HG03575 (cell line): ENCODE data around the gene NFIX.
"Not testable (repeated sequence)": the region's sequence is repeated elsewhere in the genome, so short reads cannot be mapped to it uniquely, and the experiment has no call there.

Experiments
- ATAC-seq: cut with Tn5 transposase; IDR thresholded peaks from one replicate; pipeline ENCODE4 v1.9.1; 2021; ENCODE audit not compliant: unreplicated experiment, insufficient number of reproducible peaks, low FRiP score; ENCODE audit errors: extremely low read depth

Gene NFIX

DNA sequence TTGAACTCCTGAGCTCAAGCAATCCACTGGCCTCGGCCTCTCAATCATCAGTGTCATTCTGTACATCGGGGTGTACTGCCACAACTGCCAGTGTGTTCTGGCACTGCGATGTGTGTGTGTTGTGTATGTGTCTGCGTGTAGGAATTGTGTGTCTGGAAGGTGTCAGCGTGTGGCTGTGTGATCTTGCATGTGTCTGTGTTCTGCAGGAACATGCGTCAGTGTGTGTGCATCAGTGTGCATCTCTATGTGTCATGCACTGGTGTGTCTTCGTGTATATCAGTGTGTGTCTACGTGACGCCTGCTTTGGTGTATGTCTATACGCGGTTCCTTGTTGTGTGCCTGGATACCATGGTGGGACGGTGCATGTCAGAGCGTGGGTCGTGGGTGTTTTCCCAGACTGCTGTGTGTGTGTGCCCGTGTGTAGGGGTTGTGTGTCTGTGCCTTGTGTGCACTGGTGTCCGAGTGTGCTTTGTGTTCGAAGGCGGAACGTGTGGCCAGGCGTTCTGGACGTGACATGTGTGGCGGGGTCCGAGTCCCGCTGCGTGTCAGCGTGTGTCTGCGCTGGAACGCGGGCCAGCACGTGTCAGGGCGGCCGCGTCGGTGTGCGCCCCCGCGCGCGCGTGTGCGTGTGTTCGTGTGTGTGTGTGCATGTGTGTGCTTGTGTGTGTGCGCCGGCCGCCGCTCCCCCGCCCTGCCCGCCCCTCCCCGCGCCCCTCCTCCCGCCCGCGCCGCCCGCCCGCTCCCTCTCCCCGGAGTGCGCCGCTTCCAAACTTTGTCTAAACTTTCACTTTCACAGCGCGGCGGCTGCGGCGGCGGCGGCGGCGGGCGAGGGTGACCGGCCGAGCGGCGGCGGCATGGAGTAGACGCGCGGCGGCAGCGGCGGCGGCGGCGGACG, at the start of gene NFIX:
TSS of gene NFIX (plus strand) at position 775 of the 895 bp plus-strand sequence. CDS start 363 bp downstream, outside the sequence.
- no peak for ATAC-seq

DNA sequence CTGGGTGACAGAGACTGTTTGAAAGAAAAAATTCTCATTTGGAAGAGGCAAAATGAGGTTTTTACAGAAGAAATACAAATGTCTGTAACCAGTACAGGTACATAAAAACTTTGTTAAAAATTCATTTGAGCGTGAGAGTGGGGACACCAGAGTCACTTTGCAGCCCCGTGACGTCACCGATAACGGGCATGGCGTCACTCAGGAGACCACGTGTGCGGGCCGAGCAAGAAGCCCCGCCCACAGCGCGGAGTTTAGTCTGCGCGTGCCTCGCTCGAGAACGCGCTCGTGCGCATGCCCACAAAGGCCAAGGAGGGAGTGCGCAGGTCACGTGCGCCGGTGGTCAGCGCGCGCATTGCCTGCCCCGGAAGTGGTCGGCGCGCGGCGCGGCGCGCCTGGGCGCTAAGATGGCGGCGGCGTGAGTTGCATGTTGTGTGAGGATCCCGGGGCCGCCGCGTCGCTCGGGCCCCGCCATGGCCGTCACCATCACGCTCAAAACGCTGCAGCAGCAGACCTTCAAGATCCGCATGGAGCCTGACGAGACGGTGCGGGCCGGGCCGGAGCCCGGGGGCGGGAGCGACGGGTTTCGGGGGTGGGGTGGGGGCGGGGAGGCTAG, 49.7 kb upstream of the NFIX start, which contains the start of gene RAD23A:
TSS of gene RAD23A (plus strand) at position 384 of the 613 bp plus-strand sequence. CDS start at position 471, 87 bp downstream.
- ATAC-seq, result peak; percentile 36

DNA sequence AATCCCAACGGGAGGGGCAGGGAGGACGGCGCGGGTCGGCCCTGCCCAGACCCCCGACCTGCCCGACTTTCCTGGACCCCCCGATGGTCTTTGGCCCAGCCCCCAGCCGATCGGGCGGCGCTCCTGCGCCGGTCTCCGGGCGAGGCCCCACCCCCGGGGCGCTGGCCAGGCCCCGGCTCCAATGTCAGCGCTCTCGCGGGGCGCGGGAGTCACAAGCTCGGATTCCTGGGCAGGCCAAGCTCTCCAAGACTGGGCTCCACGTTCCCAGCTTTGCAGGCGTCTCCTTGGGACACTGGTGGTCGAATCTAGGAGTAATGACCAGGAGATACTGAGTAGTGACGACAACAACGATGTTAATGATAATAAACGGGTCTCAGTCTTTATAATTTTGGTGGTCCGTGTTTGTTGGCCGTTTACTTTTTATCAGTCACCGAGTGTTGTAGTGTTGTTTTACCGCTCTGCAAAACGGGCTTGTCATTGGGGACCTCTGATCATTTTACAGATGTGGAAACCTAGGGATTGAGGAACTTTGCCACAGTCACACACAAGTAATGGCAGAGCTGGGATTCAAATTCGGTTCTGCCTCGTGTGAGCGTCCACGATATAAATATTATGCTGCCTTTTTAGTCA, 49.1 kb upstream of the NFIX start:
- no peak for ATAC-seq

DNA sequence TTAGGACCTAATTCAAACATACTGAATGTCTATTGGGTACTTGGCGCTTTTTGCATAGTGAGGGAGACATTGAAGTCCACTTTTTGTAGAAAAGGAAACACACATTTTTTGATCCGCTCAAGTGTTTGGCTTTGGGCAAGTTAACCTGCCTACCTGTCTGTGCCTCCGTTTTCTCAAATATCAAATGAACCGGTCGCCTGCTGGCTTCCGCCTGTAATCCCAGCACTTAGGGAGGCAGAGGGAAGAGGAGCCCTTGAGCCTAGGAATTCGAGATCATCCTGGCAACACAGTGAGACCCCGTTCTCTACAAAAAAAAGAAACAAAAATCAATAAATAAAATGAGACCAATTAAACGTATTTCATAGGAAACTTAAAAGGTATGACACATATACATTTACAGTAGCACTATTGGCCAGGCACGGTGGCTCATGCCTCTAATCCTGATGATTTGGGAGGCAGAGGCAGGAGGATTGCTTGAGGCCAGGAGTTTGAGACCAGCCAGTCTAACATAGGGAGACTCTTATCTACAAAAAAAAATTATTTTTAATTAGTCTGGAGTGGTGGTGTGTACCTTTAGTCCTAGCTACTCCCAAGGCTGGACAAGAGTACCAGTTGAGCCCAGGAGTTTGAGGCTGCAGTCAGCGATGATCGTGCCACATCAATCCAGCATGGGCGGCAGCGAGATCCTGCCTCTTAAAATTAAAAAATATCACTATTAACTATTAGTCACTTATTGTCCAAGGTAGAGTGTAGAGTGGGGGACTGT, 48.4 kb upstream of the NFIX start:
- ATAC-seq, result no peak

DNA sequence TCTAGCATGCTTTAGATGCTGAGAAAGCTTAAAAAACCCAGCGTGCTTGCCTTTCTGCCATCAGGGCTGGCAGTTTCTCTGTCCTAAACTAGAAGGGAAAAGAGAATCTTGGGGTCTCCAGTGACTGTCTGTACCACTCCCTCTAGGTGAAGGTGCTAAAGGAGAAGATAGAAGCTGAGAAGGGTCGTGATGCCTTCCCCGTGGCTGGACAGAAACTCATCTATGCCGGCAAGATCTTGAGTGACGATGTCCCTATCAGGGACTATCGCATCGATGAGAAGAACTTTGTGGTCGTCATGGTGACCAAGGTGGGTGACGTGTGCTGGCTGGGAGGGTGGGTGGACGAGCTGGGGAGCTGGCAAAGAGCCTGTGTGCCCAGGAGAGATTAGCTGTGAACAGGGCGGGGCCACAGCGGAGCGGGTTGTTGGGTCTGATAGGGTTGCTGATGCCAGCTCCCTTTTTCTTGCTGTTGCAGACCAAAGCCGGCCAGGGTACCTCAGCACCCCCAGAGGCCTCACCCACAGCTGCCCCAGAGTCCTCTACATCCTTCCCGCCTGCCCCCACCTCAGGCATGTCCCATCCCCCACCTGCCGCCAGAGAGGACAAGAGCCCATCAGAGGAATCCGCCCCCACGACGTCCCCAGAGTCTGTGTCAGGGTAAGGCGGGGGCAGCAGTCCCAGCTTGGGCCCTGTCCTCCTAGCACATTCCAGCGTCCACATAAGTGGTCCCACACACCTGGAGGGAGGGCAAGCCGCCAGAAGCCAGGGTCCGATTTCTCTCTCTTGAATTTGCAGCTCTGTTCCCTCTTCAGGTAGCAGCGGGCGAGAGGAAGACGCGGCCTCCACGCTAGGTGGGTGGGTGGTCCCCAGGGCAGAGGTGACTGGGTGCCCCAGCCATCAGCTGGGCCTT, 47.3 kb upstream of the NFIX start:
- ATAC-seq, result no peak

DNA sequence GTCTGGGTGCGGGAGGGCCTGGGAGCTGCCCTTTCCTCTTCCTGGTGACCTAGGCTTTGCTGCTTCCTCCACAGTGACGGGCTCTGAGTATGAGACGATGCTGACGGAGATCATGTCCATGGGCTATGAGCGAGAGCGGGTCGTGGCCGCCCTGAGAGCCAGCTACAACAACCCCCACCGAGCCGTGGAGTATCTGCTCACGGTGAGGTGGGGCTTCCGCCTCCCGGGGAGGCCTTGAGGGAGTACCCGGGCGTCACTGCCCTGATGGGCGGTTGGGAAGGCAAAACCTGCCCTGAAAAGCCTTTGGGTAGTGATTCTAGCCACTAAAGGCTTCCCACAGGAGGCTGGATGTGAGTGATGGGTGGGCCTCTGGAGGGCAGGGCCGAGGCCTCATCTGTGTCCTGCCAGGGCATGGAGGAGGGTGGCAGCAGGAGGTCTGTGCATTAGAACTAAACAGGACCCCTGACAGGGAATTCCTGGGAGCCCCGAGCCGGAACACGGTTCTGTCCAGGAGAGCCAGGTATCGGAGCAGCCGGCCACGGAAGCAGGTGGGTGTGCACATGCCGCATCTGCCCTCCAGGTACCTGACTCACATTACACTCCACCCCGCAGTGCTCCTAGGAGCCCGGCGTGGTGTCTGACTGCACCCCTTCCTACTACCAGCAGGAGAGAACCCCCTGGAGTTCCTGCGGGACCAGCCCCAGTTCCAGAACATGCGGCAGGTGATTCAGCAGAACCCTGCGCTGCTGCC, 46.5 kb upstream of the NFIX start:
- ATAC-seq, result no peak

DNA sequence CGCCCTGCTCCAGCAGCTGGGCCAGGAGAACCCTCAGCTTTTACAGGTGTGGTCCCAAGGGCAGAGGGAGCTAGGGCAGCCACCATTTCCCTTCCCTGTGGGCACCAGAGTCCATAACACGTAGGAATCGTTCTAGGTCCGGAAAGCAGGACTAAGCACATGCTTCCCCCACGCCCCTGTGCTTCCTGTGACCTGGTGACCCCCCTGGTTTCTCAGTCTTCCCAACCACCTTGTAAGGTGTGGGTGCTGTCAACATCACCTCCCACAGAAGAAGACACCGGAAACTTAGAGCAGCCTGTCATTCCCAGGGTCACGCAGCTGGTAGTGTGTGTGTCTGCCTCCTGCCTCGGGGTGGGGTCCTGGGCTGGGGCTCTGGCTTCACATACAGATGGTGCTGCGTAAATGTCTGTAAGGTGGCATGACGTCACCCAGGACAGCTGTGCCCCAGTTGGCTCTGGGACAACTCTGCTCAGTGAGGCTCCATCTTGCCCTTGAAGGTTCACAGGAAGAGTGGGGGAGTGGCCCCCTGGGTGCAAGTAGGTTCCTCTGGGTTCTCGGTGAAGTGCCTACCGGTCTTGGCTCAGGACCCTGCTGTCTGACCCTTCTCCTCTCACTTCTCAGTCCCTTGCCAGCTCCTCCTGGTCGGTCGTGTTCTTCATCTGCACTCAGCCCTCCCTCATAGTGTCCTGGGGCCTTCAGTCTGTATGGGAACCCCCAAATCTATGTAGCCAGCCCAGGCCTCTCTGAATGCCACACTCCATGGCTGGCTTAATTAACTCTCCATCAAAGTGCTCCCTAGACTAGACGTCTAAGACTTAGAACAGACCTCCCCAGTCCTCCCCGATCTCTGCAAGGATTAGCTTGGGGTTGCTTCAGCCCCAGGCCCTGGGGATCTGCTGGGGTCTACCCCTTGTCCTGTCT, 45.7 kb upstream of the NFIX start:
- ATAC-seq, result no peak

DNA sequence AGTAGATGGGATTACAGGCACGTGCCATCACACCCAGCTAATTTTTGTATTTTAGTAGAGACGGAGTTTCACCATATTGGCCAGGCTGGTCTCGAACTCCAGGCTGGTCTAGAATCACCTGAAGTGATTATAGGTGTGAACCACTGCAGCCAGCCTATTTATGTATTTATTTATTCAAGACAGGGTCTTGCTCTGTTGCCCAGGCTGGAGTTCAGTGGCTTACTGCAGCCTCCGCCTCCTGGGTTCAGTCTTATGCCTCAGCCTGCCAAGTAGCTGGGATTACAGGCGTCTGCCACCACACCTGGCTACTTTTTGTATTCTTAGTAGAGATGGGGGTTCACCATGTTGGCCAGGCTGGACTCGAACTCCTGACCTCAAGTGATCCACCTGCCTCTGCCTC, 43.2 kb upstream of the NFIX start:
- not testable (repeated sequence) for ATAC-seq

DNA sequence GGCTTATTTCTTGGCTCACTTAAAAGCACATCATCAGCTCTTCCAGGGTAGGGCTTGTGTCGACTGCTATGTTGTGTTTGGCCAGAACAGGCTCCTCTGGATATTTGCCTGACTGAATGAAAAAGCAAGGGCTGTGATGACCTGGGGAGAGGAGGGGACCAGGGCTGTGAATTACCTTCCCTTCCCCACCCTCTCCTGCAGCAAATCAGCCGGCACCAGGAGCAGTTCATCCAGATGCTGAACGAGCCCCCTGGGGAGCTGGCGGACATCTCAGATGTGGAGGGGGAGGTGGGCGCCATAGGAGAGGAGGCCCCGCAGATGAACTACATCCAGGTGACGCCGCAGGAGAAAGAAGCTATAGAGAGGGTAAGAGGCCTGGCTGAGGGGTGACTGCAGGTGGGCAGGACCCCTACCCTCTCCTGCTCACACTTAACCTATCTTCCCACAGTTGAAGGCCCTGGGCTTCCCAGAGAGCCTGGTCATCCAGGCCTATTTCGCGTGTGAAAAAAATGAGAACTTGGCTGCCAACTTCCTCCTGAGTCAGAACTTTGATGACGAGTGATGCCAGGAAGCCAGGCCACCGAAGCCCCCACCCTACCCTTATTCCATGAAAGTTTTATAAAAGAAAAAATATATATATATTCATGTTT, 42.7 kb upstream of the NFIX start:
- no peak for ATAC-seq

DNA sequence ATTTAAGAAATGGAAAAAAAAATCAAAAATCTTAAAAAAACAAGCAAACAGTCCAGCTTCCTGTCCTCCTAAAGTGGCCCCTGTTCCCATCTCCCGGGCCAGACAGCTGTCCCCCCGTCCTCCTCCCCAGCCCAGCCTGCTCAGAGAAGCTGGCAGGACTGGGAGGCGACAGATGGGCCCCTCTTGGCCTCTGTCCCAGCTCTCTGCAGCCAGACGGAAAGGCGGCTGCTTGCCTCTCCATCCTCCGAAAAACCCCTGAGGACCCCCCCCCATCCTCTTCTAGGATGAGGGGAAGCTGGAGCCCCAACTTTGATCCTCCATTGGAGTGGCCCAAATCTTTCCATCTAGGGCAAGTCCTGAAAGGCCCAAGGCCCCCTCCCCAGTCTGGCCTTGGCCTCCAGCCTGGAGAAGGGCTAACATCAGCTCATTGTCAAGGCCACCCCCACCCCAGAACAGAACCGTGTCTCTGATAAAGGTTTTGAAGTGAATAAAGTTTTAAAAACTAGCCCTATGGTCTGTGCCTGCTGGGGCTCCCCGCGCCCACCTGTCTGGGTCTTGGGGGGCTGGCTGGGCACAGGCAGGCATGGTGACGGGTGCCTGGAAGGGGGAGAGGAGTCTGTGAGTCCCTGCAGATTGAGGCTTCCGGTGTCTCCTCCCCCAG, 42.0 kb upstream of the NFIX start:
- ATAC-seq, result no peak

DNA sequence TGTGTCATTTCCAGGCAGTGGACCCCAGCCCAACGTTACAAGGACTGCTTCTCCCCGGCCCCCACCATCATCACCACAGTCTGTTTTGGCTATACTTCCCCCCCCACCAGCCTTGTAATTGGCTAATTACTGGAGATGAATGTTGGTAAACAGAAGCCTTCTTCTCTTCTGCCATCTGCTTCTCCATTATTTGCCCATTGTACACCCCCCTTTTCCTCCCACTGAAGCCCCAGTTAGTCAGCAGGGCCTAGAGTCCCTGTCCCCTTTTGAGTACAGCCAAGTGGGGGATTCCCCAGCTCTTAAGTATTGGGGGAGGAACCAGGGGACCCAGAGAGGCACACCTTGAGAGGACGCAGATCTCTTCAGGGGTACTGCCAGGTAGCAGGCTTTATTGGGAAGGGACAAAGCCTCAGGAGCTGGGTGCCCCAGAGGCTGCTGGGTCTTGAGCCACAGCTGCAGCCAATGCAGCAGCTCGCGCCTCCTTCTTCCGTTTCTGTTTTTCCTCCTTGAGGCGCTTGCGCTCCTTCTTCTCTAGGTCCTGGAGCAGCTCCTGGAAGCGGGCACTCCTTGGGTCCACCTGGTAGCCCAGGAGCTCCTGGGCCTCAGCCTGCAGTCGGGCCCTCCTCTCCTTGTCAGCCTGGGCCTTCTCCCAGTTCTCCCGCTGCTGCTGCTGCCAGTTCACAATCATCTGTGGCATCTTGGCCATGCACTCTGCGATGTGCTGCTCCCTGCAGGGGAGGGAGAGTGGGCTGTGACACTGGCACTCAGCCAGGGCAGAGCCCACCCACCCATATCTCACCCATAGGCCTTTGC, 41.3 kb upstream of the NFIX start:
- no peak for ATAC-seq

DNA sequence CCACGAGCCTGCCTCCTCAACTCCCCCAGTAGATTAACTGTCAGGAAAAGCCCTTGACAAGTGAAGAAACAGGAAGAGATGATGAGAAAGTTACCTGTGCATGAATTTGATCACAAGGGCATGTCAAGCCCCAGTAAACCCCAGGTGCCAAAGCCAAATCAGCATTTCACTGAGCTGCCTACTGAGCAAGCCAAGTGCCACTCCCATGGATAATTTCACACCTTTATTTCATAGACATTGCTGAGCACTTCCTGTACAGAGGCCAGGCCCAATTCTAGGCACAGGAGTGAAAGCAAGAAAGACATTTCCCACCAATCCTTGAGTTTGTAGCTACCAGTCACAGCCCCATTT, 40.7 kb upstream of the NFIX start:
- ATAC-seq, result no peak

DNA sequence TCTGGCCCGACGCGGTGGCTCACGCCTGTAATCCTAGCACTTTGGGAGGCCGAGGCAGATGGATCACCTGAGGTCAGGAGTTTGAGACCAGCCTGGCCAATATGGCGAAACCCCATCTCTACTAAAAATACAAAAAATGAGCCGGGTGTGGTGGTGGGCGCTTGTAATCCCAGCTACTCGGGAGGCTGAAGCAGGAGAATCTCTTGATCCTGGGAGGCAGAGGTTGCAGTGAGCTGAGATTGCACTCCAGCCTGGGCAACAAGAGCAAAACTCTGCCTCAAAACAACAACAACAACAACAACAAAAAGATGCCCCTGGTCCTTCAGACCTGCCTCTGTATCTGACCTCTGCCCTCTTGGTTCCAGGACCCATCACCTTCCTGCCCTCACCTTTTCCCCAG, 39.7 kb upstream of the NFIX start:
- not testable (repeated sequence) for ATAC-seq

DNA sequence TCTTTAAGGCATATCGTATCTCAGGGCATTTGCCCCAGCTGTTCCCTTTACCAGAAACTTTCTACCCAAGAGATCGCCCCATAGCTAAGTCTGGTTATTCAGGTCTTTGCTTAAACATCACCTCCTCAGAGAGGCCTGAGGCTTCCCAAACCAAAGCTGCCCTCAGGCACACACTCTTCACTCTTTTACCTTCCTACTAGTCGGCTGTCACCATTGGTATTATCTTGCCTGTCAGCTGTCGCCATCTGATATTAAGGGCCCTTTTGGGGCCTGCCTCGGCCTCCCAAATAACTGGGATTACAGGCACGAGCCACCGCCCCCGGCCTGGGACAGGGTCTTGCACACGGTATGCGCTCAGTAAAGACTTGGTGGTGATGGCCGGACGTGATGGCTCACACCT, 39.3 kb upstream of the NFIX start:
- ATAC-seq, result no peak
